Measurements from ENCODE around the gene SLC7A1.
"Not testable (repeated sequence)": the region's sequence is repeated elsewhere in the genome, so short reads cannot be mapped to it uniquely, and the experiment has no call there.

The SLC7A1 gene

DNA sequence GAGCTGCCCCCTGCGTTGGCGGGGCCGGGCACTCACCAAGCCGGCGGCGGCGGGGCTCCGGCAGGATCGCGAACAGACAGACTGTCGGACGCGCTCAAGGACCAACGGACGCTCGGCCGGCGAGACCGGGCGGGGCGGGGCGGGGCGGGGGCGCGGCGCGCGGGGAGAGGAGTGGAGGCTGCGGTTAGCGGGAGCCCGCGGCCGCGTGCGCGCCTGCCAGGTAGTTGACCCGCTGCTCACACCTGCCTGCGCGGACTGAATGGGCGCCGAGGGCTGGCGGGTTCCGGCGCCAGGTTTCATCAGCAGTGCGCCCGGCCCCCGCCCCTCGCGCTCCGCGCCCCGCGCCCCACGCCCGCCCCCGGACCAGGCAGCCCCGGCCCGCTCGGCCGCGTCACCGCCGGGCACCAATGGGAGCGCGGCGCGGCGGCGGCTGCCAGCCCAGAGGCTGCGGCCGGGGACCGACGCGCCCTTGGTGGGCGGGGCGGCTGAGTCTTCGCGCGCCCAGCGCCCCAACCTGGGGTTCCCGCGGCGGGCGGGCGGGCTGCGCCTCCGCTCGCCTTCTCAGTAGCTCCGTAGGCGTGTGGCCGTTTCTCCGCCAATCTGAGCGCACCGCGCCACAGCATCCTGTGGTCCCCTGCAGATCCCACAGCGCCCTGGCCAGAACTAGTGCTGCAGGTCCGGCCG lies at the start of gene SLC7A1:
Gene SLC7A1, minus strand, starts transcription at position 309 of the 684 bp plus-strand sequence. CDS start 59,500 bp downstream, outside the sequence.
- peak; percentile 81 to 88 for DNase-seq

DNA sequence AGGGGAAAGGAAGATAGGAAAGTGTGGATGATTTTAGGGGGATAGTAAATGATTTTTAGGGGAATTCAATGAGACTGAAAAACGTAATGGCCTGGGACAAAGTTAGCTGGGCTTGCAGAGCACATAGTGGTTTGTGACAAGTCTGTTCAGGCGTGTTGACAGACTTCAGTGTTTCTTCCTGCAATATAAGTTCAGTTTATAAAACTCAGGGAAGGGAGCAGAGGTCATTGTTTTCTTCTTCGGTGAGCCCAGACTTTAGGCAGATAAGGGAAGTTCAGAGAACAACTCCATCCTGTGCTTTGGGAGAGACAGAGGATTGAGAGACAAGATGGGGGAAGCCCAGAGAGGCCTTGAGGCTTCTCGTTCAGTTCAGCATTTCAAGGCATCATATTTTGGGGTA lies 45.2 kb upstream of the SLC7A1 start:
- DNase-seq, result no peak

DNA sequence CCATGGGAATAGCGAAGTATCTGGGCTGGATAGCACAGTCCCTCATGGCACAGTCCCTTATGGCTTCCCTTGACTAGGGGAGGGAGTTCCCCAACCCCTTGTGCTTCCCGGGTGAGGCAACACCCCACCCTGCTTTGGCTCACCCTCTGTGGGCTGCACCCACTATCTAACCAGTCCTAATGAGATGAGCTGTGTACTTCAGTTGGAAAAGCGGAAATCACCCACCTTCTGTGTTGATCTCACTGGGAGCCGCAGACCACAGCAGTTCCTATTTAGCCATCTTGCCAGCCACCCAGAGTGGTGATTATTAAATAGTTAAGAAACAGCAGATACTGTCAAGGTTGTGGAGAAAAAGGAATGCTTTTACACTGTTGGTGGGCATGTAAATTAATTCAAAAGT lies 41.3 kb upstream of the SLC7A1 start:
- not testable (repeated sequence) for DNase-seq

DNA sequence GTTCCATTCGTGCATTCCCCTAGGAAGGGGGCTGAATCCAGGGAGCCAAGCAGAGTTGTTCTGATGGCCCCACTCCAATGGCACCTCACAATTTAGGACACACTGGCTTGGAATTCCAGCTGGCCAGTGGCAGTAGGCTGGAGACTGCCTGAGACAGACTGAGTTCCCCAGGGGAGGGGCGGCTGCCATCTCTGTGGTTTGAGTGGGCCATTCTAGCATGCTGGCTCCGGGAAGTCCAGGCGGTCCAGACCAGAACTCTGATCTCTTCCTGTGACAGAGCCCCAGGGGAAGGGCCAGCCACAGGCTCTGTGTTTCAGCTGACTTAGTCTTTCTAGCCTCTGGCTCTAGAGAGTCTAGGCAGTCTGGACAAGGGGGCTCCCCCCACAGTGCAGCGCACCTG lies 29.5 kb upstream of the SLC7A1 start:
- no peak for DNase-seq

GRCh38 chr13:29621841-29622240 lies 26.4 kb upstream of the SLC7A1 start:
- no peak for DNase-seq

GRCh38 chr13:29621051-29621800 lies 25.7 kb upstream of the SLC7A1 start:
- no peak for DNase-seq

- DNase-seq, result no peak
Observed at GRCh38 chr13:29619995-29620394, 24.5 kb upstream of the SLC7A1 start.

DNA sequence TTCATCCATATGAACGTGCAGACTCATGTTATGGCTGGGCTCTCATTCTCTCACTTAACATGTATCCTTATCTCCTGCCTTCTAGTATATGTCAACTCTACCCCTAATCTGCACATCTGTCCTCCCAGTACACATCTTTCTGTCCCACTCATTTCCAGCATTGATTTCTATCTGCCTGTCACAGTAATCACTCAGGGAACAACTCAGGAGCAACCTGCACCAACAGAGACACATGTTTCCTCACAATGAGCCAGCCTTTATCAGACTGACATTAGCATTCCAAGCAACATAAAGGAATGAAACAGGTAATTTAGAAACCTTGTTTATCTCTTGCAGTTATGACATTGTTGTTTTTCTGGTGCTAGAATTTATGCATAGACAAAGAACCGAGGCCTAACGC lies 17.6 kb upstream of the SLC7A1 start:
- DNase-seq, result no peak

GRCh38 chr13:29607465-29607864 lies 12.0 kb upstream of the SLC7A1 start:
- DNase-seq, result no peak

GRCh38 chr13:29605860-29606526 lies 10.5 kb upstream of the SLC7A1 start:
- DNase-seq, result no peak

GRCh38 chr13:29598321-29598720 lies 2.8 kb upstream of the SLC7A1 start:
- no peak for DNase-seq

DNA sequence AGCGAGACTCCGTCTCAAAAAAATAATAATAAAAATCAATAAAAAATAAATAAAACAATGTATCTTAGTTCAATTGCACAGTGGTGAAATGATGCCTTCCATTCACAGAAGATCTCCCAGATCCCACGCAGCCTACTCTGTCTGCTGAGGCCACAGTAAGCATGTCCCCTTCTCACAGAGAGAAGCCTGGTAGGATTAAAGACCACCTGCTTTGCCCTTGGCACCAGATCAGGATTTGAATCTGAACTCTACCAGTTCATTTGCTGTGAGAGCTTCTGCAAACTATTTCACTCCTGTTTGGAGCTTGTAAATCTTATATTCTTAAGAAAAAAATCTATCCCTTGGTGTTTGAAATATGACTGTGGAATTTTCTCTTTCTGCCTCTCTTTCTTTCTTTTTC lies 2.2 kb upstream of the SLC7A1 start:
- no peak for DNase-seq

DNA sequence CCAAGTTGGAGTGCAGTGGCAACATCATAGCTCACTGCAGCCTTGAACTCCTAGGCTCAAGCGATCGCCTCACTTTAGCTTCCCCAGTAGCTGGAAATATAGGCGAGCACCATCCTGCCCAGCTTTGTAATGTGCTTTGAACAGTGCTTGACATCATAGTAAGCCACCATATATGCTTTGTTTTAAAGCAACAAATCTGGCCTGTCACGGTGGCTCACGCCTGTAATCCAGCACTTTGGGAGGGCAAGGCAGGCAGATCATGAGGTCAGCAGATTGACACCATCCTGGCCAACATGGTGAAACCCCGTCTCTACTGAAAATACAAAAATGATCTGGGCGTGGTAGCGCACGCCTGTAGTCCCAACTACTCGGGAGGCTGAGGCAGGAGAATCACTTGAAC lies 1.8 kb upstream of the SLC7A1 start:
- no peak for DNase-seq

GRCh38 chr13:29596064-29596418 lies 553 bp upstream of the SLC7A1 start:
- no peak for DNase-seq

GRCh38 chr13:29594710-29595379 lies 643 bp downstream of the SLC7A1 start:
- peak; percentile 55 to 58 for DNase-seq

DNA sequence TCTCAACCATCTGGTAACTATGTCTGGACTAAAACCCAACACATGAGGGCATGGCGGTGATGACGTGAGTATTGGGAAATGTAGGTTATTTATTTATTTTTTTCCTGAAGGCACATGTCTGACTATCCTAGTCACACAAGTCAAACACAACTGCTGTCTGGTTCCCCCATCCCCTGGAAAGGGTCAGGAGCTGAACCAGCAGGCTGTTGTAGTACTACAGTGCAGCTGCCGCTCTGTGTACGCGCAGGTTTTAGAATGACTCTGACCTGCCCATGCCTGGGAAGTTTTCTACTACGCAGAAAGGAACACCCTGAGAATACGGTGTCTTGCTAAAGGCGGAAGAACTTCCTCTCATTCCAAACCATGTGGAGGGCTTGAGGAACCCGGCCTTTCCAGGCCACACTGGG lies 1.2 kb downstream of the SLC7A1 start:
- peak; percentile 15 to 53 for DNase-seq

DNA sequence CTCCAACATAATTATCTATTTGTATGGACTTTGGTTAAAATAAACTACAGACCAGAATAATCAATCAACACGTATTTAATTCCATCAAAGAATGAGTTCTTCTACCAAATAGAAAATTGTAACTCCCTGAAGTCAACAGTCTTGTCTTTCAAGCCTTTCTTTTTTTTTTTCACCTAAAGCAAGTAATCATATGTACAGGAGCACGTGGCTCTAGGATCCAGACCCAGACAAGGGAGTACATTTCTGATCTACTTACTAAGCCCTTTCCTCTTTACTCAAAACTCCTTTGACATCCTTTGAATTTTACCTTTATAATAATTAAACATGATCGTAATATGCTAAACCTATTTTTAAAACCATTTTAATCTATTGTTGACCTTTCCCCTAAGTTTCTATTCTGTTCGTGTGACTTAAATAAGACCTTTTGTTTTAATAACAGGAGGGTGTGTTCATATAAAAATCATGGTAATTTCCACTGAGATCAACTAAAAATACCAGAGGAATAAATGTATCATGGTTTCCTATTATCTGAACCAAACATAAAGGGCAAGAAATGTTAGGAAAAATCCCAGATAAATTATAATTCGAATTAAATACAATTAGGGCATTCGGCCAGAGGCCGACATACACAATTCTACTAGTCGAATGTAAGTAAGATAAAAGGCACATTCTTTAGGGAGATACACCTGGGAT lies 1.7 kb downstream of the SLC7A1 start:
- DNase-seq, result no peak

DNA sequence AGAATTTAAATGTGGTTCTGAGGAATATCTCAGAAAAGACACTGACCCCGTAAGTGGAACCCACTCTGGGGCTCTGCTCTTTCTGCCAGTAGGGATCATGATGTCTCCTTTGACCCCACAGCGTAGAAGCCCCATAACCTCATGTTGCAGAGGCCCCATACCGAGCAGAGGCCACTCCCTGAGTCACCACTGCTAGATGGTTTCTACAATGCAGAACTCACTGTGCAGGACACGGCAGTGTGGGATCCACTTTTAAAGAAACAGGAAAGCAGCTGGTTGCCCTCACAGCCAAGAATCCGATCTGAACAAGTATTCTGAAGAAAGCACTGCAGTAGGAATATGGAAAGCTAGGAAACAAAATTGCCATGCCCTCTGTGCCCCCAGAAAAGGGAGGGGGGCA lies 4.2 kb downstream of the SLC7A1 start:
- no peak for DNase-seq

GRCh38 chr13:29589967-29590366 lies 5.5 kb downstream of the SLC7A1 start:
- no peak for DNase-seq

GRCh38 chr13:29589234-29589633 lies 6.3 kb downstream of the SLC7A1 start:
- DNase-seq, result no peak

GRCh38 chr13:29587645-29588044 lies 7.8 kb downstream of the SLC7A1 start:
- no peak for DNase-seq

- DNase-seq, result no peak
Observed at GRCh38 chr13:29583073-29583785, 12.3 kb downstream of the SLC7A1 start.
